Measurements from ENCODE around the gene ACAP3.

ACAP3 gene

DNA sequence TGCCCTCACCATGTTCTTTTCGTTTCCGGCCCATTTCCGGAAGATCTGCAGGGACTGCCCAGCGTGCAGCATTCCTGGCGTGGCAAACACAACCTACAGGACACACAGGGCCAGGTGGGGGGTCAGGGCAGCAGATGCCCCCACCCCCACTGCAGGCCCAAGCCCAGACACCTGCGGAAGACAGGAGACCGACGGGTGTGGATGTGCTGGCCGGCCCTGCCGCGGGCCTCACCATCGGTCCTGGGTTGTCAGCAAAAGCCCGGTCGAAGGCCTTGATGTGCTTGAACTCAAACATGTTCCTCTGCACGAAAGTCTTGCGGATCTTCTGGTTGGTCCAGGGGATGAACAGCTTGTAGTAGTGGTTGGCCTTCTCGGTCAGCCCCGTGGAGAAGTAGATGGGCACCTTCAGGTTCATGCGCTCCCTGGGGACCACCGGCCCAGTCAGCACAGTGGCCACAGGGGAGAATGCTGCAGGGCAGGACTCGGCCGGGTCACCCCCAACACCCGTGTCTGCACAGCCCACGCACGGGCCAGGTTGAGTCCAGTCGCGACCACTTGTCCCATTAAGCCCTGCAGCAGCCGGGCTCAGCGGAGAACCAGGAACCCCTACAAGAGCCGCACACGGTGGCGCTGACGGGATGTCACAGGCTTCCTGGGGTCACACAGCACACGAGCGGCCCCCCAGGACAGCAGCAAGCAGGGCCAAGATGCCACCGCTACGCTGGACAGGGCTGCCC, 5.9 kb upstream of the ACAP3 start:
- DNase-seq, result no peak

DNA sequence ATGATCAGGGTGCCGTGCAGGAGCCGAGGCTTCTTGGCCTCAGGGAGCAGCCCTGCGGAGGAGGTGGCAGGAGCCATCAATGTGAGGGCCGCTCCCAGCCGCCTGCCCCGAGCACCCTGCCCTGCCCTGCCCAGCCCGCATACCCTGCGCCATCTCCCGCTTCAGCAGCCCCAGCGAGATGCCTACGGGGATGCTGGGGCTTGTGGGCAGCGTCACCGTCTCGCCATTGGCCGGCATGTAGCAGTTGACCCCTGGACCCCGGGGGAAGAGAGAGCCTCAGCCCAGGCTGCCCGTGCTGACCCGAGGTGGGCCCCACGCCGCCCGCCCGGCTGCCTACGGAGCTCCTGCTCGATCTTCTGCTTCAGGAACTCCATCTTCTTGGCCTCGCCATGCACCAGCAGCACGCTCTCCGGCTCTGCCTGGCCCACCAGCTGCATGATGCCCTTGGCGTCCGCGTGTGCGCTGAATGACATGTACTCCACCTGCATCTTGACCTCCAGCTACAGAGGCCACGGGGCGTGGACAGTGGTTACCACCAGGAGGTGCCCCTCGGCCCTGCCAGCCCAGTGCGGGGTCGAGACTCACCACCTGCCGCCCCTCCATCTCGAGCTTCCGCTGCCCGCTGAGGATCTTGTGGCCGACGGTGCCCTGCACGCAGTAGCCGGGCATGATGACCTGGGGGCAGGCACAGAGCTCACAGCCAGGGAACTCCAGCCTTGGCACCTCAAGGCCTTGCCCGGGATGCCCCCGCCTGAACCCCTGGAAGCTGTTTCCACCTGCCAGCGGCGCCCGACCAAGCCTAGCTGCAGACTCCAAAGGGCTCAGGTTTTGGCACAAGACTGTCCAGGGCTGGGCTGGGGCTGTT, 5.0 kb upstream of the ACAP3 start:
- DNase-seq, result no peak

DNA sequence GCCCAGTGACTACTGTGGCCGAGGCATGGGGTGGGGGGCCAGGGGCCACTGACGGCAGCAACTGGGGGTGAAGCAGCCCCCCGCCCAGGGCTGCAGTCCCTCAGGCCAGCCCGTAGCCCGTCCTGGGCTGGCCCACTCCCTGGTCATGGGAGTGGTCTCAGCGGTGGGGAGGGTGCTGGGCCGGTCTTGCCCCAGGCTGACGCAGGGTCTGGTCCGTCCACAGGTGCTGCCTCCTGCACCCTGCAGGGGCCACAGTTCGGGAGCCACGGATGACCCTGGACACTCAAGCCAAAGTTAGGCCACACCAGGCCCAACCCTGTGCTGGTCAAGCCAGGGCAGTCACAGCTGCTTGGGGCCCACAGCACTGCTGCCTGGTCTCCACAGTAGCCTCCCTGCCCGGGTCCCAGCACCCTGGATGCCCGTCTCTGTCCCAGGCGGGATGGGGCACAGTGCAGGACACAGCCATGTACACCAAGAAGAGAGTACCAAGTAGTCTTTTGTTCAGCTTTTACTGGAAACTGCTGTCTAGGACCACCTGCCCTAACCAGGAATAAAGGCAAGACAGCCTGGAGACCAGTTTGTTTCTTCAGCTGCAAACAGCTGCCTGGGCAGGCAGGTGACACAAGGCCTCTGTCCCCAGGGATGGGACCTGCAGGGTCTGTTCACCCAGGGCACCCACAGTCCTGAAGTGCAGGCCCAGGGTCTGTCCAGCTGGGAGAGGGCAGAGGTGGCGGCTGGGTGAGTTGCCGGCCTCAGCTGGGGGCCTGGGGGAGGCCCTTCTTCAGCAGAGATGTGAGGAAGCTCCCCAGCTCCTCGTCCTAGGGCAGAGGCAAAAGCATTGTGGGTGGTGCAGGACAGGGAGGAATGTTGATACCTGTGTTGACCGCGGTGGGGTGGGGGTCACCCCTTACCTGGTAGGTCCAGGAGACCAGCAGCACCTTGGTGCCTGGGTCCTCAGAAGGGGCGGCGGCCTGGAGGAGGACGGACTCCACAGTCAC, 3.7 kb upstream of the ACAP3 start:
- DNase-seq, result no peak

DNA sequence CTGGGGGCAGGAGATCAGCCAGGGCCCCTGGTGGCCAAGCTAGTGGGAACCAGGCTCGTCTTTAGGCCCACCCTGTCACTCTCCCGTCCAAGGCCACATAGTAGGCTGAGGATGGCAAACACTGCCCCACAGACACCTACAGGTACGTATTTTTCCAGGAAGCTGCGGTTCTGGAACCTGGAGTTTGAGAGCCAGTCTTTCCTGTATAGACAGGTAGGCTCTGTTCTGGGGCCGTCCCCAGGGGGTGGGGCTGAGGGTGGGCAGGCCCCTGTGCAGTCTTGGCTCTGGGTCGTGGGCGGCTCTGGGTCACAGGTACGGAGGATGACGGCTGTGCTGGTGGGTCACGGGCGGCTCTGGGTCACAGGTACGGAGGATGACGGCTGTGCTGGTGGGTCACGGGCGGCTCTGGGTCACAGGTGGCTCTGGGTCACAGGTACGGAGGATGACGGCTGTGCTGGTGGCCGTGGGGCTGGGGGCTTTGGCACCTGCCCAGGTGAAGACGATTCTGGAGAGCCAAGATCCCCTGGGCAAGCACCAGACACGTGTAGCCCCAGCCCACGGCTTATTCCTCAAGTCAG, 2.8 kb upstream of the ACAP3 start:
- no peak for DNase-seq

DNA sequence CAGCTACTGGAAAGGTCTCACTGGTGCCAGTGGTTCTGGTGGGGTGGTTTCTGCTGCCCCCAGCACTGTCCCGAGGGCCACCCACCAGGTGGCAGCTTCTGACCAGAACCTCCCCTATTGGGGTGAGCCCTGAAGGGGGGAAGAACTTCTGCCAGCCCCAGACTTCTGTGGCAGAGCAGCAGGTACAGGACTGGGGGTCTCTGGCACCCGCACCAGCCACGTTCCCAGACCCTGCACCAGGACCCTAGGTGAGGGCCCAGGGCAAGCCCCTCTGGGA, 2.3 kb upstream of the ACAP3 start:
- DNase-seq, result no peak

DNA sequence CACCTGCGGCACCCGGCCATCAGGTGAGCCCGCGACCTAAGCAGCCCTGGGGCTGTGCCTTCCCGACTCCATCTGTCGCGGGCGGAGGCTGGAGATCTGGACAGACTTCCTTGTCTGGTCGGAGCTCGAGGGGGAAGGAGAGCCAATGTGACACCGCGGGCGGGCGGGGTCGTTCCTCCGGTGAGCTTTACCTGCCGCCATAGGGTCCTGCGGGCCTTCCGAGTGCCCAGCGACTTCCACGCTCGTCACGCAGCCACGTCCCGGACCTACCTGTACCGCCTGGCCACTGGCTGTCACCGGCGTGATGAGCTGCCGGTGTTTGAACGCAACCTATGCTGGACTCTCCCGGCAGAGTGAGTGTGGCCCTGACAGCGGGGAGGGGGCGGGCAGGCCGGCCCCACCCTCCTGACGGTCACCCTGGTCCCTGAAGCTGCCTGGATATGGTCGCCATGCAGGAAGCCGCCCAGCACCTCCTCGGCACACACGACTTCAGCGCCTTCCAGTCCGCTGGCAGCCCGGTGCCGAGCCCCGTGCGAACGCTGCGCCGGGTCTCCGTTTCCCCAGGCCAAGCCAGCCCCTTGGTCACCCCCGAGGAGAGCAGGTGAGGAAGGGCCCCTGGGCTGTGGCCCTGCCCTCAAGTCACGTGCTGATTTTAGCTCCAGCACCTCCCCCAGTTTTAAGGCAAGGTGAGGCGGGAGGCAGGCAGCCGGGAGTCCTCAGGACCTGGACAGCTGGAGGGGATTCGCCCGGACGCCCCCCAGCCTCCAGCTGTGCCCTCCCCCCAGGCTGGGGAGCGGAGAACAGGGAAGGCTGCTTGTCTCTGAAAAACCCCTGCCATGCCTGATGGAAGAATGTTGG, 1.8 kb upstream of the ACAP3 start:
- DNase-seq, result peak; percentile 14

DNA sequence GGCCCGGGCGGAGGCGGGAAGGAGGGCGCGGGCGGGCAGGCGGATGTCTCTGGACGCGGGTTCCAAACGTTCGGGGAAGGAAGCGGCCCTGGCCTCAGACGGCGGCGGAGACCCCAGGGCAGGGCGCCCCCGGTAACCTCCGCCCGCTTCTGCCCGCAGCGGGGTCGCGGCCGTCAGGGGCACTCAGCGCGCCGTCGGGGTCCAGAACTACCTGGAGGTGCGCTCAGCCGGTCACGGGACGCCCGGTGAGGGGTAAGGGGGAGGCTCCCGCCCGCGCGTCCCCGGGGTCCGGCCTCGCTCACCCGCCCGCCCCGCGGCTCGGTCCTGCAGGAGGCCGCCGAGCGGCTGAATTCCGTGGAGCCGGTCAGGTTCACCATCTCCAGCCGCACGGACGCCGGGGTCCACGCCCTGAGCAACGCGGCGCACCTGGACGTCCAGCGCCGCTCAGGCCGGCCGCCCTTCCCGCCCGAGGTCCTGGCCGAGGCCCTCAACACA, 1.1 kb upstream of the ACAP3 start:
- DNase-seq, result no peak

DNA sequence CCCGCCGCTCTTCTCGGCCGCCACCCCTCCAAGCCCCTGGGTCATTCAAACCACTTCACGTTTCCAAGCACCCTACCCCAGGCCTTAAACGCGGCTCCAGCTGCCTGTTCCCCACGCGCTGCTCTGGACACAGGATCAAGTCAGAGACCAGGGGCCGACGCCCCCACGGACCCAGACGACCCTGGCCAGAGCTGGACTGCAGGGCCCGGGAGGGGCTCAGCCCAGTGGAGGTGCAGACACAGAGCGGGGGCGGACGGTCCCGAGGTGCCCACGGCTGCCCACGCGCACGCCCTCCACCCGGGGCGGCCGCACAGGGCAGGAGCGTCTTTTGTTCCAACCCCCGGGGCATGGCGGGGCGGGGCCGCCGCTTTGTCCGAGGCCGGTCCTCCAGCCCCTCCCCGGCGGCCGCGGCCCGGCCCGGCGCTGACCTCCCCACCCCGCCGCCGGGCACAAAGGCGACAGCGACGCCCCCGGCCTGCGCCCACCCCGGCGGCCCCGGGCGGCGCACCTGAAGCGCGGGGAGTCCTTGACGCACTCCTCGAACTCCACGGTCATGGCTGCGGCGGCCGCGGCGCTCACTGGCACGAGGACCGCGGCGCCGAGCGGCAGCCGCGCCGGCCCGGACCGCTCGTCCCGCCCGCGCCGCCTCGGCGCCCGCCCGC, 338 bp downstream of the ACAP3 start:
- no peak for DNase-seq

DNA sequence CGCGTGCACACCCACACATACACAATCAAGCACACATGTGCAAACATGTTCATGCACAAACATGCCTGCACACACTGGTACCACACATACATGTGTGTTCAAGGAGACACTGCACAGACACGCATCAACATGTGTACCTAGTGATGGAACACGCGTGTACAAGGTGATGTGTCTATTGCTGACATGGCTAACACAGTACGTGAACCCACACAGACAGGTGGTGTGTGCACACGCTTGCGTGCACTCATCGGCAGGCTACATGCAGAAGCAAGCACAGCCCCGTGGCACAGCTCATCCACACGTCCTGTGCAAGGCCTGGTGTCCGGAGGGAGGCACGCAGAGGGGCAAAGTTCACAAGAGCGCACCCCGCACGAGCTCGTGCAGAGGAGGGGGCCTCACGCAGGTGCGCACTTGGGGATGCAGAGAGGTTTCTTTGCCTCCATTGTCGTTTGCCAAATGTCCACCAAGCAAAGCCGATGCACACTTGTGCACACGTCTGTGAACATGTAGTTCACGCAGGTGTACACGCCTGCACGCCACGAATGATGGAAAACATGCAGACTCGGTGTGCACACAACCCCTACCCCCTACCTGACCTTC, 969 bp downstream of the ACAP3 start:
- no peak for DNase-seq

DNA sequence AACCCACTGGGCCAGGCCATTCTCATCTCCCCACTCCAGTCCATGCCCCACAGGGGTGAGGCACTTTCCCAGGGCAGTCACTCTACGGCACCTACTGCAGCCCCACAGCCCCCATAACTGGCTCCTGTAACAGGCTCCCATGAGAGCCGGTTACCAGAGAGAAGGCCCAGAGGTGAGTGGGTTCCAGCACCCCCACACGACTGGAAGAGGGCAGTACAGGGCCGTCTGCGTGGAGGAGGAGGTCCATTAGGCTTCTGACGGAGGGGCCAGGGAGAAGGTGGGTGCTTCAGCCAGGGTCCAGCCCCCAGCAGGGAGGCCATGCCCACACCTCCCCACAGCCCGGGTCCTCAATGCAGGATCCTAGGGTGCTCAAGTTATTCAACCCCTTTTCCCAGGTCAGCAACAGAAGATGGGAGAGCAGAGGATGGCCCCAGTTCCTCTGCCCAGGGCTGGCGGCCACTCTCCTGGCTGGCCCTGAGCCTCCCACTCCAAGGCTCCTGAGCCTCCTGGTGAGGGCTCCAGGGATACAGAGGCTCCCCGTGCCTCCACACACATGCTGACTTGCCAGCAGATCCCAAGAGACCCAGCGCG, 1.6 kb downstream of the ACAP3 start:
- no peak for DNase-seq

DNA sequence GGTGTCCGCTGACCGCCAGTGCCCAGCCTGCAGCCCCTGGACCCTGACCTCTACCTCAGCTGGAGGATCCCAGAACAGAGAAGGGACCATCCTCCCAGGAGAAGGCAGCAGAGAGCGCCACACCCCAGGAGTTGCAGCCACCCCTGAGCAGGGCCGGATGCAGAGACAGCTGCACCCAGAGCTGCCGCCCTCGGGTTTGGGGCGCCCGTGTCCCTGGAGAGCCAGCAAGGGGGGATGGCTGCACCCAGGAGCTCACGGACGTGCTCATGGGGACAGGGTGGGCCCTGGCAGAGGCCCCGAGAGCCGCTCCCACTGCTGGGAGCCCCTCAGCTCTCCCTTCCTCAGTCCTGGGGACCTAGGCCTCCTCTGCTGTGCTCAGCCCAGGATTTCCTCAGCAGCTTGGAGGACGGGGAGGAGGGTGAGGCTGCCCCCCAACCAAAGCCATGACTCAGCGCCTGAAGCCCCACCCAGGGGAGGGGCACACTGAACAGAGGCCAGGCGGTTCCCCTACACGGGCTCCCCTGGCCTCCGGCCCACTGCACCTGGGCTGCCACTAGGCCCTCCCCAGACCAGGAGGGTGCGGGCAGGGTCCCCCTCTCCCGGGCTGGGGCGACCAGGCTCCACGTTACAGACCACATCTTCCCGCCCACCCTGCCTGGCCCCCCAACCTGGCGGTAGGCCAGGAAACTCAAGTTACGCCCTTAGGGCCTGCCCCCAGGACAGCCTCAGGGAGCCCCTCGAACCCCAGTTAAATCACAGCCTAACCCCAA, 2.2 kb downstream of the ACAP3 start:
- DNase-seq, result peak; percentile 74

DNA sequence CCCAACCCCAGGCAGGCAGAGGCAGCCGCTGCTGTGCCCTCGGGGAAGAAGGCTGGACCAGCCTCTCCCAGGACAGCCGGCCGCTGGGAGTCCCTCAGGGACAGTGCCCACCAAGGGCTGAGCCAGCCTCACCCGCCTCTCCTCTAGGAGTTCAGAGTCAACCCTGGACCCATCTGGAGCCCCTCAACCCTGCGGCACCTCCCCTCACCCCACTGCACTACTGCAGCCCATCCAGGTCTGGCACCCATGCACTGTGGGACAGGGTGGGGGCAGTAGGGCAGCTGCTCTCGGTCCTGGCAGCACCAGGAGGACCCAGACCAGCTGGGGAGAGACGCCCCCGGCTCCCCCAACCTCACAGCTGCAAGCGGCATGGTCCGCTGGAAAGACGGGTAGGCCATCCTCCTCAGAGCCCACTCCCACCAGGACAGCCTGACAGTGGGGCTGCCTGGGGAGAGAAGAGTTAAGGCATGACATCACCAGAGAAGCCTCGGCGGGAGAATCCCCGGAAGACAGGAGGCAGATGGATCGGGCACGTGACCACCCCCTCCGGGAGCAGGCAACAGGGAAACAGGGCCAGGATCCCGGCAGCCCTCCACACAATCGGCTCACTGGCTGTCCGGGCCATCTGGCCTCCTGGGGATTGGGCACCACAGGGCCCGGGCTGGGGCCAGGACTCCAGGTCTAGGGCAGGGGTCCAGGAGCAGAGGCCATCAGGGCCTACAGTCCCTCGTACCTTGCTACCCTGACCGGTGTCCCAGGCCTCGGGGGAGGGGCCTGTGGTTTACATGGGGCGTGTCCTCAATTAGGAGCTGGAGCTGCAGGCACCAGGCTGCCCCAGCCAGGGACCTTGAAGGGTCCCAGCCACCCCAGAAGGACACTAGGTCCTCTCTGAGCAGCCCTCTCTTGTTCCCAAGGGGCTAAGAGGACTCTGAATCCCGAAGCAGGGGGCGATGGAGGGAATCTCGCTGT, 3.1 kb downstream of the ACAP3 start:
- DNase-seq, result no peak

DNA sequence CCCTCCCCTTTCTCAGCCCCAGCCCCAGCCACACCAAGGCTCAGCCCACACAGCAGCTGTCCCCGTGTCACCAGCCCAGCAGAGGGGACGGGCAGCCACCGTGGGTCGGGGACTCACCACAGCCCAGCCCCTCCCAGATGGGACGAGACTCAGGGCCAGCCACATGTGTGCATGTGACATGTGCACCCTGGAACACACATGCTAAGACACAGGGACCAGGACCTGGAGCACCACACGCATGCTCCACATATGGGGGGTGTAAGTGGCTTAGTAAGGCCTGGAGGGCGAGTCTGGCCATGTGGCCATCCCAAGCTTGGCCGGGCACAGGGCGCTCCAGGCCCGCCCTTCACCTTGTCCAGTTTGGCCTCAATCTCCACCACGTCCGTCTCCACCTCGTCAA, 4.0 kb downstream of the ACAP3 start:
- DNase-seq, result no peak

DNA sequence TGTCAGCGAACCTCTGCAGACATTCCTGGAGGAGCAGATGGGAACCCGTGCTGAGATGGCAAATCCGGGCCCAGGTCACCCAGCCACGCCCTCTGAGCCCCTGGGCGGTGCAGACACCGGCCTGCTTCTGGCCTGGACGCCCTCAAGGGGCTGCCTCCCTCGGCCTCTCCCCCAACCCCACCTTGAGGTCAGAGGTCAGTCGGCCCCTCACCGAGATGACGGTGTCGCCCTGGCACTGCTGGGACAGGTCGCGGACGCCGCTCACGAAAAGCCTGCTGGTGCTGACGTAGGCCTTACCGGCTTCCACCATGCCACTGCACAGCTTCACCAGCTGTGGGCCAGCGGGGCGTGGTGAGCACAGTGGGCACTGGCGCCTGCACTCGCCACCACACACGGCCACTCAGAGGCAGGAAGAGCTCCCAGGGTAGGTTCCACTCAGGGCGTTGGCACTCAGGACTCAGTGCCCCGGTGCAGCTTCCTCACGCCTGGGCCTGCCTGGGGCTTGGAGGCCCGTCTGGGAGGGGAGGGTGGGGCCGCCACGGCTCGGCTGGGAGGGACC, 4.7 kb downstream of the ACAP3 start:
- no peak for DNase-seq

DNA sequence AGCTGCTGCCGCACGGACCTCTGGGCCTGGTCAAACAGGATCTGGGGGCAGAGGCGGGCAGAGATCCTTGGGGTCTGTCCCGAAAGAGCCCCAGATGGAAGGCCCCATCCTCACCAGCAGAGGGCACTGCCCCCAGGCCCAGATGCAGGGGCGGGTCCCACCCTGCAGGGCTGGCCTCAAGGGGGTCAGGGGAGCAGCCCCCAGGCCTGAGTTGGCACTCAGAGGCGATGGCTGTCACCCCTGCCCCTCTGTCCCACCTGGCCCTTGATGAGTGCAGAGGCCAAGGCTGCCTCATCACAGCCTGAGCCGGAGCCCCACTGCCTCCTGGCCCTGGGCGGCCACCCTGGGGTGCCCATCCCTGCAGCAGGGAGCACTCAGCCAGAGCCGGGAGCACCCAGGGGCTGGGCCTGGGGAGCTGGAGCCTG, 5.7 kb downstream of the ACAP3 start:
- DNase-seq, result peak; percentile 12

DNA sequence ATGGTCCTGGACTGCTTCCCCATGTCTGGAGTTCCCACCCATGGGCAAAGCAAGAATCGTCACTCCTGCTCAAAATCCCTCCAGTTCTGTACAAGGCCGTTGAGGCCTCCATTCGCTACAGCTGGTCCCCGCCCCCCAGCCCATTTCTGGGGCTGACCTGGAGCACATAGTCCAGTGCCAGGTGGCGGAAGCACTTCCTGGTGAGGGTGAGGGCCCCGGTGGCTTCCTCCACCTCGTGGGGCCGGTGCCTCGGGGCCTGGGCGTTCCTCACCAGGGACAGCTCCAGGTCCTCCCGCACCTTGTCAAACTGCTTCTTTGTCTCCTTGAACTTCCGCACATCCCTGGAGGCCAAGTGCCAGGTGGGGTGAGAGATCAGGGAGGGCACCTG, 7.4 kb downstream of the ACAP3 start:
- no peak for DNase-seq

DNA sequence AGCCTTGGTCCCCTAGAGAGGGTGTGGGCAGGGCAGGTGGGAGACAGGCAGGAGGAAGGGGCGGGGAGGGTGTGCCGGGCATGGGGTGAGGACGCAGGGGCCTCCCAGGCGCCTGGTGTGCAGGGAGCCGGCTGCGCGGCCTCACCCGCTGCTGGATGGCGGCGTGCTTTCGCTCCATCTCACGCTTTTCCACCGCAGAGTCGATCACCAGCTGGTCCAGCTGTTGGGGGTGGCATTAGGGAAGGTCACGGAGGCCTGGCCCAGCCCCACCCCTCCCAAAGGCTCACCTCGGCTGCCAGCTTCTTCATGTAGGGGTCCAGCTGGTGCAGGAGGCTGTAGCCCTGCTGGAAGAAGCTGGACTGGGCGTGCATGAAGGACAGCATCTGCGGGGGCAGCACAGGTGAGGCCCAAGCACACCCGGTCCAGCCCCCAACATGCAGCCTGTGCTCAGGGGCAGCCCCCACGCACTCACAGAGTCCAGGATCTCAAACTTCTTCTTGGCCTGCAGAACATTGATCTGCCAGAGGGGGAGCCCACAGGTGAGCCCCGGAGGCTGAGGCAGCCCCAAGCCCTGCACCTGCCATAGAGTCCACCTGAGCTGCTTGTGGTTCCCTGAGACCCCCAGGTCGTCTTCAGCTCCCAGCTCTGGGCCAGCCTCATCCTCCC, 7.9 kb downstream of the ACAP3 start:
- peak; percentile 29 for DNase-seq
